Stimulated activated CD4-positive, alpha-beta T cell treated with anti-CD3 and anti-CD28 coated beads, Interleukin-2, amount 100 ng/mL, for 48 hours (primary cell): ENCODE results near the gene DNAJB14.
A peak's percentile ranks its signal among the peaks of the same experiment; 100 is the strongest.
"Not testable (repeated sequence)": the region's sequence is repeated elsewhere in the genome, so short reads cannot be mapped to it uniquely, and the experiment has no call there.

Source experiments
- DNase-seq, 2 donors: peaks; one replicate each; pipeline ENCODE4 v3.0.0-alpha.2; 2020

The DNAJB14 gene

GRCh38 chr4:99946356-99947189, at the start of gene DNAJB14:
Gene DNAJB14 (minus strand): TSS chr4:99946618. CDS start chr4:99946571, 47 bp downstream.
- DNase-seq = peak; percentile 67 to 74

- DNase-seq = no peak
Observed at GRCh38 chr4:99991741-99992140, 45.3 kb upstream of the DNAJB14 start.

DNA sequence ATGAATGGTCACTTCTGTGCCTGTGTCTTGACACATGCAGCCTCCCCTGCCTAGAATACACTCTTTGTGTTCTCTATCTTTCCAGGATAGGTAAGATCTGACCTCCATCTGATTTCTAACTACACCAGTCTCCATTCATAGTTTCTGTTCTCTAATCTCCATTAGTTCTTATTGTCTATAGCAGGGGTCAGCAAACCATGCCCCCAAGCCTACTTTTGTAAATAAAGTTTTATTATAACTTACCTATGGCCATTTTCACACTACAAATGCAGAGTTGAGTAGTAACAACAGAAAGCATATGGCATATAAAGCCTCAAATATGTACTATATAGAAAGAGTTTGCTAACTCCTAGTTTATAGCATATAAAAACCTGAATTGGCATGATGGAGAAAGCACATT, 41.3 kb upstream of the DNAJB14 start:
- DNase-seq = no peak

GRCh38 chr4:99986792-99987191, 40.4 kb upstream of the DNAJB14 start:
- no peak for DNase-seq

- DNase-seq = no peak
Observed at GRCh38 chr4:99983289-99983943, 37.0 kb upstream of the DNAJB14 start.

GRCh38 chr4:99979872-99980271, 33.5 kb upstream of the DNAJB14 start:
- DNase-seq = no peak

DNA sequence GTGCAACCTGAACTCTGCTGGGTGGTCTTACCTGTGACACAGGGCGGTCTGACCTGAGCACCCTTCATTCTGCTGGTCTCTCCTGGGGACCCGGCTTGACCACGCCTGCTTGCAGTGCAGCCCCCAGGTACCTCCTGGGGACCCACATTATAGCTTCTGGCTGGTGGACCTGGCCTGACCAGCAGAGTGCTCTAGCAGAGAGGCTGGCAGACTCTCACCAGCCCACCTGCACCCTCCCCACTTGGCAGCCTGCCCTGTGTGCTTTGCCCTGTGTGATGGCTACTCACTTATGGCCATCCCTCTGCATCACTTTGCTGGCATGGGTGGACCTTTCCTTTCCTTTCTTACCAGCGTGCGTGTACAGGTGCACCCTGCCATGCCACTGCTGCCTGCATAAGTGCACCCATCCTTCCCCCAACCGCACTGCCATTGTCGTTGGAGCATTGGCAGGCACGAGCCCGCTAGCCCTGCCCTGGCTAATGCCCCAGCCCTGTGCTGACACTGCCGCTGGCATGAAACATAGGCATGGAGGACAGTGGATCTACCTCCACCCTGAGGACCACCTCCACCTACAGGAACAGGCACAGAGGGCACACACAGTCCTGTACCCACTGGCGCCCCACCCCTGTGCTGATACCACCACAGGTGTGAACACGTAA, 25.2 kb upstream of the DNAJB14 start:
- DNase-seq = no peak

DNA sequence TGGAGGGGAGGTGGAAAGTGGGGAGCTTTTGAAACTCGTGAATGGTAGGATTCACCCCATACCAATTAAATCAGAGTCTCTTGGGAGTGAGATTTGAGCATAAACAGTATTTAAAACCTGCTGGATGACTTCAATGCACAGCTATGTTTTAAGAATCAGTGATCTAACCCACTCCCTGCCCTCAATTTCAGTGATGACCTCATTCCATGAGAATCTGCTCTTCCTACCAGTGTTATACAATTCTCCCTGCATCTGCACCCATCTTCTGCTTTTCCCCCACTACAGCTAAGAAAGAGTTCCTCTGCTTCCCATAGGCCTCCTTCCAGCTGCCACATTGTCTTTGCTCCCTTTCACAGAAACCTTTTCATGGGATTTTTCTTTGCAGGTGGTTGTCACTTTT, 21.9 kb upstream of the DNAJB14 start:
- no peak for DNase-seq

DNA sequence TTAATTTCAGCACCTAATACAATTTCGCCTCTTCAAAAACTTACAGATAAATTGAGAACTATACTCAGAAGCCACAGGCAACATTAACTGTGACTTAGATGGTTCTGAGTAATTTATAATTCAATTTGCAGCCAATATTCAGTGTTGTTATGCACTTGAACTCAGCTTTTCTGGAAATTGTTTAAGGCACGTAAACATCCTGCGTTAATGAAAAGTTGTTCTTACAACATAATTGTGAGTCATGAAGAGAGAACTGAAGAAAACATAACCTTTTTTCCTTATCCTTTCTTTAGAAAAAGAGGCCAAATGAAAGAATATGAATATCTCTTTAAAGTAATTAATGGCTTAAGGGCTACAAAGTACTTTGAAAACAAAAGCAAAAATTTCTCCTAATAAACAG, 20.3 kb upstream of the DNAJB14 start:
- no peak for DNase-seq

GRCh38 chr4:99965674-99966350, 19.4 kb upstream of the DNAJB14 start:
- DNase-seq = no peak

DNA sequence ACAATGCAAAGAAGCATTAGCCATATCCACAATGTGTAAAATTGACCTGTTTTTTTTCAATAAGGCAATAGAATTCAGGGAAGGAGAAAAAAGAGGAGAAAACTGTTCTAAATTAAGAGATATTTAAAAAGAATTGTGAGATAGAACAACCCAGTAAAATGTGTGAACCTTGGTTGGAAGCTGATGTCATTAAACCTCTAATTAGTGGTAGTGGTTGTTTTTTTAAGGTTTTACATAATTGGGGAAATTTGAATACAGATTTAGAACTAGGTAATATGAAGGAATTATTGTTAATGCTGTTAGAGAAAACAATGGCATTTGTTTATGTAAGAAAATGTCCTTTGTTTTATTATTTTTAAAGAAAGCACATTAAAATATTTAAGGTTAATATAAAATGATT, 18.8 kb upstream of the DNAJB14 start:
- no peak for DNase-seq

DNA sequence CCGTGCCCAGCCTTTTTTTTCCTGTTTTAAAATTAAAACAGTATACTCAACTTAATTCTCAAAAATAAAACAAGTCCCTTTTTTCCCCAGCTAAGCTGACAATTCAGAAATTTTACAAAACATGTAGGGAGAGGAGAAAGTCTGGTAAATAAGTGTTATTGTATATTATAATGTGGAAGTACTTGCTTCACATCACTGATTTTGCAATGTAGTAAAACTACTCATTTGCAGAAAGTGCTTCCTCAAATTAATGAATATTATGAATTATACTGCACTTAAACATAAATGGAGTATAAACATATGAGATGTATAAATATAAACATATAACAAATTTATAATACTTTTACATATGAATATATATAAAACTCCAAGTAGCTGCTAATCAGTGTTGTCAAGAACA, 15.3 kb upstream of the DNAJB14 start:
- no peak for DNase-seq

DNA sequence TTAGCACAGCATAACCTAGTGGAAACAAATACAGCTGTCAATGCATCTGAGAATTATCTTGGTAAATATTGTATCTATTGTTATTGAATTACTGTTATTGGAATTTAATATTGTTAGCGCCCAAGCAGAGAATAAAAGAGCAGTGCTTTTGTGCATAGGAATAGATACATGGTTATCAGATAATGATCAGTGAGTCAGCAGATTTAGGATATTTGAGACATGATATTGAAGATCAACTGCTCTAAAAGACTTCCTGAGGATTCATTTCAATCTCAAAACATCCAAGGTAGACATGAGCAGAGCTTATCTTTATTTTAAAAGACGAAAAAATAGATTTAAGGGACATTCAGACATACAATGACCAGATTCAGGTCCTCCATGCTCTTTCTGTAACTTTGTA, 14.2 kb upstream of the DNAJB14 start:
- DNase-seq = no peak

- DNase-seq = not testable (repeated sequence)
Observed at GRCh38 chr4:99958207-99958606, 11.8 kb upstream of the DNAJB14 start.

GRCh38 chr4:99950913-99951254, 4.5 kb upstream of the DNAJB14 start:
- no peak for DNase-seq

DNA sequence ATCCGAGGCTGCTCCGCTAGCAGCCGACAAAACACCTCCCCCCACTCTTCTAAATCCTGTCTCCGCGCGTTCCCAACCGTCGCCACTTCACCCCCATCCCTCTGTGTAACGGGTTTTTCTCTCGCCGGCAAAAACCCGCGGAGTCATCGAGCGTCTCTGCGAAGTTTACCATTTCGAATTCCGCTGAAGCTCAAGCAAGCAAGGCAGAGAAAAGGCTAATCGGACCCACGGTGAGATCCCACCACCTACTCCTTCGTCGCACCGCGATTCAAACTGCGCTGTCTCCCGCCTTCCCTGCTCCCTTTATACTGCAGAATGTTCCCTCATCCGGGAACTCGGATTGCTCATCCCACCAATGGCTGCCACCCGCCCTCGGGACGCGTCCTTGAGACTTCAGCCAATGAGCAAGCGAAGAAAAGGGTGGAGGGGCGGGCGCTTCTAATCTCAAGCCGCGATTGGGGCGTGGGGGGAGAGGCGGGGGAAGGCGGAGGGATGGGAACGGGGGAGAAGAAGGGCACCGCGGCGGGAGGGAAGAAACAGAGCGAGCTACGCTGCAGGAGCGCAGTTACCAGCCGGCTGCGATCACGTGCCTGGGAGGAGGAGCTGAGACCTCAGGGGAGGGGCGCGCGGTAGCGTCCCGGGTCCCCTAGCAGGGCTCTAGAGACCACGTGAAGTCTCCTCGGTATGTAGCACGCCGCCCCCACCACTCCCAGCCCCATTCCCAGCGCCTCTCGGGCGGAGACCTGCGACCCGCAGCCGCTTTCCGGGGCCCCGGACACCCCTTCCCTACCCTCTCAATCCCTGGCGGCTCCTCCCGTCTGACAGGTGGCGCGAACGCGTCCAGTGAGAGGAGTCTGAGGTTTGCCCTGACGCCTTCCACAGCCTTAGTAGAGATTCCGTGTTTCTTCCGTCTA, 3.8 kb upstream of the DNAJB14 start, which contains the start of gene H2AZ1:
Gene H2AZ1 (minus strand): TSS at position 277 of the 914 bp plus-strand sequence. CDS start 105 bp downstream, at position 172.
- peak; percentile 91 to 94 for DNase-seq

DNA sequence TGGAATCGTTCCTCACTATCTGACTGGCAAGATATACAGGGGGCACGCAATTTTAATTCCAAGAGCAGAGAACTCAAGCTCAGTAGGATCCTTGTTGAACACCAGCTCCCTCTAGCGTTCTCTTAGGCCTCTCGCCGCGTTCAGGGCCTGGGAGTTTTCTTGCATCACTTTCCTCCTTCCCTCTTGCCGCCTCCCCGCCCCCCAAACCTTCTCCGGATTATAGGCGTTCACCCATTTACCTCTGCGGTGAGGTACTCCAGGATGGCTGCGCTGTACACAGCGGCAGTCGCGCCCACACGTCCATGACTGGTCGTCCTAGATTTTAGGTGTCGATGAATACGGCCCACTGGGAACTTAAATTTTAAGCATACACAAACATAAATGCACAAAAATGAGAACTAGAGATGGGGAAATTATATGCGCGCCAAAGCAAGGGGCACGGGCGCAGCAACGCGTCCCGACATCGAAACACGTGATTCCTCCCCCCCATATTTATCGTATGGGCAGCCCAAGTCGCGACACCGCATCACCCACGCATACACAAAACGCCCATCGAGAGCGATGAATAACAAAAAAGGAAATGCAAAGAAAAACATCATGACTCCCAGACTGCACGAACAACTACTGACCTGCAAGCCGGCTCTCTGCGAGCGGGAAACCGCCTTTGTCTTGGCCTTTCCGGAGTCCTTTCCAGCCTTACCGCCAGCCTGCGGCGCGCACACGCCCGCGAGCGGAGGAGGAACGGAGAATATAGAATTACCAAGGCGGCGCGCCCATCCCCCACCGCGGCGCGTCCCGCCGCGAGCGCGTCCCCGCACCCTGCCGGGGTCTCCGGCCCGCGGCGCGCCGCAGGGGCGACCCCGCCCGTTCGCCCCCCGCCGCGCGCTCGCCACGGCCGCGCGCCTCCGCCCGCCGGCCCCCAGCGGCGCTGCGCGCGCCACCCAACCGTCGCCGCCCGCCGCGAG, 2.9 kb upstream of the DNAJB14 start:
- DNase-seq = peak; percentile 81 to 85

DNA sequence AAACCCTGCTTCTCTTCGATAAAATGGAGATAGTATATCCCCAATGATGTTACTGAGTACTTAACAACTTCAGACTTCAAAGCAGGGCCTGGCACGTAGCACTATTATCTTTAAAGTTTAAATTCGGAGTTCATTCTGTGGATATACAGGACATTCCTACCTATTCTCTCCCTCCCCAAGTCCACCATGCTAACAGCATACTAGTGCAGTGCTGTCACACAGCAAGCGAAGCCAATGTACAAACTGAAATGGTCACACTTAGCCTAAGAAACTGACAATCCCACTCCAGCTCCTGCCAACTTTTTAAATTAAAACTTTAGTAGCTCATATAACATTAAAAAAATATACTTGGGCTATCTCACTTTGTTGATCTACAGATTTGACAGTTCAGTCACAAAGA, 1.2 kb upstream of the DNAJB14 start:
- DNase-seq = no peak

- DNase-seq = no peak
Observed at GRCh38 chr4:99947190-99947578, 766 bp upstream of the DNAJB14 start.

DNA sequence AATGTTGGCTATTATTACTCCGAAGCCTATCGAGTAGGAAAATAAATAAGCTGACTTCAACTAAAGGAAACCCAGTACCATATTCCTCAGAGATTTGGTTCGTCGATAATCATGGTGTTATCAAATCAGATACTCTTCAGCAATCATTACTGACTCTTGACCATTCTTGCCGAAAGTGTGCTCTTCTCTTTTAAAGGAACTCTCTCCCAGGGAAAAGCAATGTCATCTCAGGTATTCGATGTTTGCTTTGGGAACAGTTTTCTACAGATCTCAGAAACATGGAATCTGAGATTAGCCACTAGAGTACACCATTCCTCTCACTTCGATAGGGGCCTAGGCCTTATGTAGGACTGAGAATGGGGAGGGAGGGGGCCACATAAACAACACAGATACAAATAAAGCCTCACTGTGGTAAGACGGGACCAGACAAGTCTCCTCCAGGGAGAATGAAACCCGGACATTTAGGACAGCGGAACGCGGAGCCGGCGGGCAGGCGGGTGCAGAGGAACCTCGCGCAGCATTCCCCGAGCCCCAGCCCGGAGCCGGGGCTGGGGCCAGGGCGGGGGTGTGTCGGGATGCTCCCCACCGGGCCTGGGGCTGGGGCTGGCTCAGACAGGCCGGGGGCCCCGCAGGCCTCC, 581 bp downstream of the DNAJB14 start:
- DNase-seq = no peak
